GM21723 (cell line): ENCODE data around the gene YIF1B.
"Not testable (repeated sequence)": the region's sequence is repeated elsewhere in the genome, so short reads cannot be mapped to it uniquely, and the experiment has no call there.

Source experiments
- ATAC-seq: cut with Tn5 transposase; IDR thresholded peaks from one replicate; pipeline ENCODE4 v1.9.1; 2021; ENCODE audit warnings: mild to moderate bottlenecking, moderate library complexity; ENCODE audit not compliant: unreplicated experiment

YIF1B gene

GRCh38 chr19:38277969-38278680, 37.6 kb downstream of the YIF1B start:
- no peak for ATAC-seq

- ATAC-seq = no peak
Measured at GRCh38 chr19:38277549-38277948, 38.2 kb downstream of the YIF1B start.

DNA sequence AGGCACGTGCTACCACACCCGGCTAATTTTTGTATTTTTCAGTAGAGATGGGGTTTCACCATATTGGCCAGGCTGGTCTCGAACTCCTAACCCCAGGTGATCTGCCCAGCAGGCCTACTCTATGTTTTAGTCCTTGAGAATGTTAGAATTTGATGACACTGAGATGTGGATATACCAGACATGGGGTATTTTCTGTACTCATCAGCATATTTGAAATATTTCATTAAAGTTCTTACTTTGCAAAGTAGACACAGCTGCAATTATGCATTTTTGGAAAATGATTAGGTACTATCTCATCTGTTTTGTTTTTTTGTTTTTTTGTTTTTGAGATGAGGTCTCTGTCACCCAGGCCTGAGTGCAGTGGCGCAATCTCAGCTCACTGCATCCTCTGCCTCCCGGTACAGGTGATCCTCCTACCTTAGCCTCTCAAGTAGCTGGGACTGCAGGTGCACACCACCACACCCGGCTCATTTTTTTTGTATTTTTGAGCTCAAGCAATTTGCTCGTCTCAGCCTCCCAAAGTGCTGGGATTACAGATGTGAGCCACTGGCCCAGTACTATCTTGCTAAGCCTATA, 38.7 kb downstream of the YIF1B start:
- ATAC-seq = no peak

GRCh38 chr19:38274739-38275138, 41.0 kb downstream of the YIF1B start:
- ATAC-seq = no peak

GRCh38 chr19:38273499-38273898, 42.2 kb downstream of the YIF1B start:
- no peak for ATAC-seq

DNA sequence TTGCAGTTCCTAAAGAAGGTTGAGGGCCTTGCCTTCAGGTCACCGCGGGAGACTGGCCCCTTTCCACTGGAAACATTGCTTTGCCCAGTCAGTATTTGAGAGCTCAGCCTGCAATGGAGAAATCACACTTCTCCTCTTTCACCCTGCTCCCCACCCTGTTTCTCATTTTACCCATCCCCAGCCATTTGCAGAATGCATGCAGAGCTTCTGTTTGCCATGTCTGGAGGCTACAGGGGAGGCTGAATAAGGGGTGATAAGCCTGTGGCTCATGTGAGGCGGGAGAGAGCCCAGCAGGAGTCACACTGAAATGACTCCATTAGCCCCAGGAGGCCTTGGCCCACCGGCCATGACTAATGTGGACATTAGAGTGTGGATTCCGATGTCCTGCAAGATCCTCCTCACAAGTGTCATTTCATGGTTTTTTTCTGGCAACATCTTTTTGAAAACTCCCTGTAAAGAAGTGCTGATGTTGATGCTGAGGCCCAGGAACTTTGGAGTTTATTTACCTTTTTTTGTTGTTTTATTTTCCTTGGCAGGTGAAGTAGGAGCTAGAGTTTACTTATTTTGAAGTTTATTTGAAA, 45.1 kb downstream of the YIF1B start:
- no peak for ATAC-seq

DNA sequence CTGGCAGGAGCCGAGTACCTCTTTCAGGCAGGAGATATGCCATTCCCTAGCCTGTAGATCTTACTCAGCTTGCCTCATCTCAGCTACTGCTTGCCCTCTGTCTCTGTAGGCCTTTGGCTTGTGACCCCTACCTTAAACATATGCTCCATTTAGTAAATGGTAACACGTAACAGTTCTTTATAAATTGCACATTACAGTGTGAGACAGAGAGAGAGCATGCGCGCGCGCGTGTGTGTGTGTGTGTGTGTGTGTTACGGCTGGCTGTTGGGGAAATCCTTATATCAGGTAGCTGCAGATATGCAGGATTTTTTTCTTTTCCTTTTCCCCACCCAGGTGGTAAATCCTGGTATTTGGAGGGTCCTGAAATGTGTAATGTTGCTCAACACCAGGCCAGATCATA, 47.2 kb downstream of the YIF1B start:
- ATAC-seq = no peak

GRCh38 chr19:38267761-38268483, 47.8 kb downstream of the YIF1B start:
- ATAC-seq = no peak

- no peak for ATAC-seq
Measured at GRCh38 chr19:38266981-38267597, 48.7 kb downstream of the YIF1B start.

DNA sequence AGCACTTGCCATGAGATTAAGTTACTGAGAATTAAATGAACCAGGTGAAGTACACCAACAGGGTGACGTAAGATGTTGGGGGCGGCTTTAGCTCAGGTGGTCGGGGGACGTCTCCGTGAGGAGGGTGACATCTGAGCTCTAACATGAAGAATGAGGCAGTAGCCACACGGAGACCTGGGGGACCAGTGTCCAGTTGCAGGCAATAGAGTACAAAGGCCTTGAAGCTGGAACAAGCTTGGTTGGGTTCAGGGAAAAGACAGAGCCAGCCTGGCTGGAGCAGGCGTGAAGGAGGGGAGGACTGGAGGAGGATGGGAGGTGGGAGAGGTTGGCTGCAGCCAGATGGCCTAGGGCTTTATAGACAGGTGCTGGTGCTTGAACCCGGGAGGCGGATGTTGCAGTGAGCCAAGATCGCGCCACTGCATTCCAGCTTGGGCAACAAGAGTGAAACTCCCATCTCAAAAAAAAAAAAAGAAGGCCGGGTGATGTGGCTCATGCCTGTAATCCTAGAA, 49.8 kb downstream of the YIF1B start:
- no peak for ATAC-seq

GRCh38 chr19:38265213-38265861, 50.4 kb downstream of the YIF1B start:
- ATAC-seq = no peak

GRCh38 chr19:38264486-38265212, 51.1 kb downstream of the YIF1B start, which contains the start of gene SPINT2:
SPINT2 (plus strand) TSS chr19:38264573; CDS start chr19:38264893, 320 bp downstream.
- peak; percentile 41 for ATAC-seq

DNA sequence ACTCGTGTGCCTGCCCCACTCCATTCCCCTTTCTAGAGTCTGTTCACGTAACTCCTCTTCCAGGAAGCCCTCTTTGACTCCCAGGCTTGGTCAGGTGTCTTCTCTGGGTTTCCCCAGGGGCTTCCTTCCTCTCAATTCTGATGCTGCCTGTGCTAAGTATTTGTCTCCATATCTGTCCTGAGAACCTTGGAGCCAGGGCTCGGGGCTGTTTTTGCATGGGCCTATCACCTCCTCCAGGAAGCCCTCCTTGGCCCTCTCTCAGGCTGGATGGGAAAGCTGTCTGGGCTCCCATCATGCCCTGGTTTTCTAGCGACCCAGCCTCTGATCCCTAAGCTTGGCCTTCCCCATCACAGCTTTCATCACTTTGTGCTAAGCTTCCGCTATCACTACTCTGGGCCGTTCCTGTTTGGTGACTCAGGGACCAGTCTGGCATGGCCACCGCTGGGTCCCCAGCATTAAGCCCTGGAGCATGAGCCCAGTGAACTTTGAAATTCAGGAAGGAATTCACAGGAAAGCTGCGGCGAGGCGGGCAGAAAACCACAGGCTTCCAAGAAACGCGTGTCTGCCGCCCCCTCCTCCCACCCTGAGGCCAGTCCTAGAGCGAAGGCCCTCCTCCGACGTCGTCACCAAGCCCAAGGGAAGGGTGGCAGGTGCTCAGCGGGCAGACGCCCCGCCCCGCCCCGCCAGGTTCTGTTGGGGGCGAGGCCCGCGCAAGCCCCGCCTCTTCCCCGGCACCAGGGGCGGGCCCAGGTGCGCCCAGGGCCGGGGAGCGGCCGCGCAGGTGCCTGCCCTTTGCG, 51.9 kb downstream of the YIF1B start:
- peak; percentile 59 for ATAC-seq

DNA sequence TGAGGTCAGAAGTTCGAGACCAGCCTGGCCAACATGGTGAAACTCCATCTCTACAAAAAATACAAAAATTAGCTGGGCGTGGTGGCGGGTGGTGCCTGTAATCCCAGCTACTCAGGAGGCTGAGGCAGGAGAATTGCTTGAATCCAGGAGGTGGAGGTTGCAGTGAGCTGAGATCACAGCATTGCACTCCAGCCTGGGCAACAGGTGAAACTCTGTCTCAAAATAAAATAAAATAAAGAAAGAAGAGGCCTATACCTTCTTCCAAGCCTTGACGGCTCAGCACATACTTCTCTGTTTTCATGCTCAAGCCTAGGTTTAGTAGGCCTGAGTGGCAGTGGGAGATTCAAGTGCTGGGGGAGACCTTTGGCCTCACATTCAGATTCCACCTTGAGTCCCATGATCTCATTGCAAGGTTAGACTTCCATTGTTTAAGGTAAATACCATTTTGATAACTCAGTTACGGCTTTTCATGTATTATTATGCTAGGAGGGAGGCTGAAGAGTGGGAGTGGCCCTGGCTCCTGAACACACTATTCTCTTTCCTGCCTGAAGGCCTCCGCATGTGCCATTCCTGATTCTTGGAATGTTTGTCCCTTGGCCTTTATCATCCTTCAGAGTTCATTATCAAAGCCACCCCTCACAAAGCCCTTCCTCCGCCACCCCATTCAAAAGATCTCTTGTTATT, 53.0 kb downstream of the YIF1B start:
- ATAC-seq = no peak

GRCh38 chr19:38261942-38262341, 53.8 kb downstream of the YIF1B start:
- not testable (repeated sequence) for ATAC-seq

DNA sequence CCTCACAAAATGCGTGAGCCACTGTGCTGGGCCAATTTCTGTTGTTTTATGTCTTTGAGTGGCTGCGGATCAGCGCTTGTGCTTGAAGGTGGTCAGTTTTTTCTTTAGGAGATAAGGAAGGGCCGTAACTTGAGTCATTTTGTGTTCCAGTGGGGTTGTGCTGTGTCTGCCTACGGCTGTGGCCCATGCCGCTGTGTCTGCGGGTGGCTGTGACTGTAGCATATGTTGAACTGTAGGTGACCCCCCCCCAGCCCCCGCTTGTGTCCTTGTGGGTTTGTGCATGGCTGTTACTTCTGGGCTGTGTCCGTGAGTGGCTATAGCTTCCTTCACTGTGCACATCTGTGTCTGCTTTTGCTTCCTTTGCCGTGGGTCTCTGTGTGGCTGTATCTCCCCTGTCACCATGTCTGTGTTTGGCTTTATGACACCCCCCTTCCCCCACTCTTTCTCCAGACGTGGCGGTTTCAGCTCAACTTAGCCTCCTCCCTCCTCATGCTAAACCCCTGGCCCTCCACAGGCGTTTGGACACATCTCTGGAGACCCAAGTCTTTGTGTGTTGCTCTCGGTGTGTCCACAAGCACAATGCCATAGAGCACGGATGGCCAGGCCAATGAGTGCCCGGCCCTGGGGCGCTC, 60.2 kb downstream of the YIF1B start:
- ATAC-seq = no peak

DNA sequence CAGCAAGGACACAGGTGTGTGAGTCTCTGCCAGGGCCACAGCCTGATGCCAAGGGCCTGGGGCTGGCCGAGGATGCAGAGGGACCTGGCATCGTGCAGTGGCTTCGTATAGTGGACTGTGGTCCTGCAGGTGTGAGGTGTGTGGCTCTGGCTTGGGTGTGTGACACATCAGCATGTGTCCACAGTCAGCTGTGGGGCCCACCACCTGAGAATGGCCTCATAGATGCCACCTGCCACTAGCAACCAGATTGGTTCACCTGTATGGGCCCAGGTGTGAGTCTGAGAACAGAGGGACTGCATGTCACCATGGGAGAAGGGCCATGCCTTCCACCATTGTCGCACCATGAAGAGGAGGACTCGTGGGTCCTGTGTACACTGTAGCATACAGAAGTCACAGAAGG, 62.0 kb downstream of the YIF1B start:
- no peak for ATAC-seq
